ENCODE measurements around the gene BFAR. TPM values are rescaled to one million over a fixed set of nuclear protein-coding genes. Genes with fewer than 3 reads are reported as not detected.

Gene BFAR
- polyA plus RNA-seq, 1 of the 3 experiments (the other 2 are of a cell fraction) = 48.3 TPM

DNA sequence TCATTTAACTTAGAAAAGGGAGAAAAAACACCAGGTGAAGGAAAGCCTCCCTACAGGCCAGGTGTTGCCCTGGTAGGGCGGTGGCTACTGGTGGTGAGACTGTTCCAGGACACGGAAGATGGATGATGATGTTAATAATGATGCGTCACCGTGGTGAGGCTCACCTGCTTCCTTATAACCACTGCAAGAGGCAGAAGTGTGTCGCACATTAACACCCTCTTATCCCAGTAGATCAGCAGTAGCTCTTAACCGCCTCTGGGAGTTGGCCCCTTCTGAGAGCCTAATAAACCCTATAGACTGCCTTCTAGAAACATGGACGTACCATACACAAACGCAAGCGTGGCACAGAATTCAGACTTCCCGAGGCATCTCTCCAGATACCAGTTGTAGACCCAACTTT, 7.8 kb downstream of the BFAR start:
- ChIA-PET CTCF (no interaction called here), POLR2A (no interaction called here)
- Histone ChIP-seq H4K20me1 (ENCODE audit: insufficient read depth) (peaks cover 85% of the 10 kb centered on the region), H3K4me2 (no peak overlapping the region), H3K9me3 (no peaks in the 10 kb centered on the region), H3K27me3 (ENCODE audit: insufficient read depth) (no peaks in the 10 kb centered on the region), H3F3A (replicated peaks; ENCODE audit: insufficient read depth) (no peaks in the 10 kb centered on the region), H3K27ac (ENCODE audit: low read depth in 2 of 2, low read length in 1 of 2) (no peak overlapping the region), H3K4me1 (ENCODE audit: control insufficient read depth in 1 of 2, insufficient read depth in 2 of 2, low read depth in 1 of 2, low read length in 1 of 2) (no peaks in the 10 kb centered on the region), H3K36me3 (replicated peaks in 1 of 2; ENCODE audit: control insufficient read depth in 1 of 2, insufficient read depth in 2 of 2, low read length in 1 of 2) (peaks cover 19 to 56% of the 10 kb centered on the region in 2 experiments), H3K9ac (no peak overlapping the region), H2AFZ (ENCODE audit: low read depth) (no peak overlapping the region), H3K9me2 (no peaks in the 10 kb centered on the region), H3K79me2 (ENCODE audit: insufficient read depth) (peaks cover 100% of the 10 kb centered on the region), H3K4me3 (ENCODE audit: low read depth in 2 of 2, low read length in 1 of 2) (no peak overlapping the region)
- no peak for DNase-seq
- no peak for TF ChIP-seq SMC3 (IDR thresholded peaks at IDR 0.05; ENCODE audit: low read depth, low read length)
- 95% methylated on average over 10 of the region's 10 CpGs for WGBS (ENCODE audit: low lambda C conversion rate)

DNA sequence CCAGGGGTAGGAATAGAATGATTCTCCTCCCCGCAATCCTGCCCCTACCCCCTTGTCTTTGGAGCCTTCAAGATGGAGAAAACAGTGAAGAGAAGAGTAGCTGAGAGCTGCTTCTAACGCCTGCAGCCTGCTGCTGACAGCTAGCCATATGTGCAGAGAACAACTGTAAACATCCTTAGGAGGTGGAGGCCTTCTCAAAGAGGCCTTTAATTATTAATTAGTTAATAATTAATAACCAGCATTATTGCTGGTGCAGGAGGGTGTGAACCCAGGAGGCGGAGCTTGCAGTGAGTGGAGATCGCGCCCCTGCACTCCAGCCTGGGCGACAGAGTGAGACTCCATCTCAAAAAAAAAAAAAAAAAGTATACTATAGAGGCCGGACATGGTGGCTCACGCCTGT, 8.5 kb downstream of the BFAR start:
- no peak for DNase-seq
- 92% methylated on average over 8 of the region's 8 CpGs for WGBS (ENCODE audit: low lambda C conversion rate)
- Histone ChIP-seq H3K4me3 (ENCODE audit: low read depth in 2 of 2, low read length in 1 of 2) (no peak overlapping the region), H3K4me1 (ENCODE audit: control insufficient read depth in 1 of 2, insufficient read depth in 2 of 2, low read depth in 1 of 2, low read length in 1 of 2) (no peaks in the 10 kb centered on the region), H3K9me3 (no peaks in the 10 kb centered on the region), H3K79me2 (ENCODE audit: insufficient read depth) (peaks cover 100% of the 10 kb centered on the region), H3K9me2 (no peaks in the 10 kb centered on the region), H2AFZ (ENCODE audit: low read depth) (no peak overlapping the region), H3K36me3 (replicated peaks in 1 of 2; ENCODE audit: control insufficient read depth in 1 of 2, insufficient read depth in 2 of 2, low read length in 1 of 2) (peaks cover 19 to 63% of the 10 kb centered on the region in 2 experiments), H3F3A (replicated peaks; ENCODE audit: insufficient read depth) (no peaks in the 10 kb centered on the region), H3K27me3 (ENCODE audit: insufficient read depth) (no peaks in the 10 kb centered on the region), H4K20me1 (ENCODE audit: insufficient read depth) (peaks cover 78% of the 10 kb centered on the region), H3K27ac (ENCODE audit: low read depth in 2 of 2, low read length in 1 of 2) (no peak overlapping the region), H3K4me2 (no peak overlapping the region), H3K9ac (no peak overlapping the region)
- CTCF ChIA-PET = no interaction called here
- TF ChIP-seq SMC3 (IDR thresholded peaks at IDR 0.05; ENCODE audit: low read depth, low read length) (no peak), CHD2 (IDR thresholded peaks at IDR 0.05; ENCODE audit: low read length, partially characterized antibody) (no peak), RCOR1 (IDR thresholded peaks at IDR 0.05; ENCODE audit: low read length) (no peak), GABPA (IDR thresholded peaks at IDR 0.05; ENCODE audit: low read depth) (no peak)
- TF ChIP-seq, protein P1, sequence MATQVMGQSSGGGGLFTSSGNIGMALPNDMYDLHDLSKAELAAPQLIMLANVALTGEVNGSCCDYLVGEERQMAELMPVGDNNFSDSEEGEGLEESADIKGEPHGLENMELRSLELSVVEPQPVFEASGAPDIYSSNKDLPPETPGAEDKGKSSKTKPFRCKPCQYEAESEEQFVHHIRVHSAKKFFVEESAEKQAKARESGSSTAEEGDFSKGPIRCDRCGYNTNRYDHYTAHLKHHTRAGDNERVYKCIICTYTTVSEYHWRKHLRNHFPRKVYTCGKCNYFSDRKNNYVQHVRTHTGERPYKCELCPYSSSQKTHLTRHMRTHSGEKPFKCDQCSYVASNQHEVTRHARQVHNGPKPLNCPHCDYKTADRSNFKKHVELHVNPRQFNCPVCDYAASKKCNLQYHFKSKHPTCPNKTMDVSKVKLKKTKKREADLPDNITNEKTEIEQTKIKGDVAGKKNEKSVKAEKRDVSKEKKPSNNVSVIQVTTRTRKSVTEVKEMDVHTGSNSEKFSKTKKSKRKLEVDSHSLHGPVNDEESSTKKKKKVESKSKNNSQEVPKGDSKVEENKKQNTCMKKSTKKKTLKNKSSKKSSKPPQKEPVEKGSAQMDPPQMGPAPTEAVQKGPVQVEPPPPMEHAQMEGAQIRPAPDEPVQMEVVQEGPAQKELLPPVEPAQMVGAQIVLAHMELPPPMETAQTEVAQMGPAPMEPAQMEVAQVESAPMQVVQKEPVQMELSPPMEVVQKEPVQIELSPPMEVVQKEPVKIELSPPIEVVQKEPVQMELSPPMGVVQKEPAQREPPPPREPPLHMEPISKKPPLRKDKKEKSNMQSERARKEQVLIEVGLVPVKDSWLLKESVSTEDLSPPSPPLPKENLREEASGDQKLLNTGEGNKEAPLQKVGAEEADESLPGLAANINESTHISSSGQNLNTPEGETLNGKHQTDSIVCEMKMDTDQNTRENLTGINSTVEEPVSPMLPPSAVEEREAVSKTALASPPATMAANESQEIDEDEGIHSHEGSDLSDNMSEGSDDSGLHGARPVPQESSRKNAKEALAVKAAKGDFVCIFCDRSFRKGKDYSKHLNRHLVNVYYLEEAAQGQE (IDR thresholded peaks at IDR 0.05; ENCODE audit: low read depth, low read length) = no peak
- POLR2A ChIA-PET = no interaction called here

DNA sequence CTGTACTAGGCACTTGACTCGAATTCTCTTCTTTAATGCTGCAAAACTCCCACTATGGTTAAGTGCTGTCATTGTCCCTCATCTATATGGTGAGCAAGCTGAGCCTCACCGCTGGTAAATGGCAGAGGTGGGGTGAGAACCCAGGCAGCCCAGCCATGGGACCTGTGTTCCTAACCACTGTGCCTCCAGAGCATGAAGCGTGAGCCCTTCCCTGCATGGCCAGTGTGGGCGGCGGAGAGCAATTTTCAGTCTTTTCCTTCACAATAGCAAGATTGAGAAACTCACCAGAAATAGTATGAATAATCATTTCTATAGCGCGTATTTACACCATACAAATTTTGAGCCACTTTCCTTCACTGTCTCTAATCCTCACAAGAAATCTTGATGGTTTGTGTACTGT, 9.2 kb downstream of the BFAR start:
- Histone ChIP-seq H3K9ac (no peak overlapping the region), H3K79me2 (ENCODE audit: insufficient read depth) (peaks cover 99% of the 10 kb centered on the region)
- CTCF ChIA-PET = no interaction called here

More for the DNA sequence above, 9.2 kb downstream of the BFAR start:
- POLR2A ChIA-PET = no interaction called here
- Histone ChIP-seq H3K9me3 (no peaks in the 10 kb centered on the region), H3K27me3 (ENCODE audit: insufficient read depth) (no peaks in the 10 kb centered on the region), H3K36me3 (replicated peaks in 1 of 2; ENCODE audit: control insufficient read depth in 1 of 2, insufficient read depth in 2 of 2, low read length in 1 of 2) (peaks cover 19 to 66% of the 10 kb centered on the region in 2 experiments), H2AFZ (ENCODE audit: low read depth) (no peak overlapping the region), H3K4me2 (no peak overlapping the region), H3K27ac (ENCODE audit: low read depth in 2 of 2, low read length in 1 of 2) (no peak overlapping the region), H3K4me1 (ENCODE audit: control insufficient read depth in 1 of 2, insufficient read depth in 2 of 2, low read depth in 1 of 2, low read length in 1 of 2) (no peaks in the 10 kb centered on the region), H3K4me3 (ENCODE audit: low read depth in 2 of 2, low read length in 1 of 2) (no peak overlapping the region), H3F3A (replicated peaks; ENCODE audit: insufficient read depth) (peaks cover 2% of the 10 kb centered on the region), H4K20me1 (ENCODE audit: insufficient read depth) (peaks cover 71% of the 10 kb centered on the region), H3K9me2 (no peaks in the 10 kb centered on the region)
- DNase-seq = no peak
- TF ChIP-seq FOSL2 (IDR thresholded peaks at IDR 0.05; ENCODE audit: borderline replicate concordance, low read depth) (no peak), POLR2AphosphoS5 (IDR thresholded peaks at IDR 0.05; ENCODE audit: low read depth, low read length) (no peak), CHD2 (IDR thresholded peaks at IDR 0.05; ENCODE audit: low read length, partially characterized antibody) (no peak), RCOR1 (IDR thresholded peaks at IDR 0.05; ENCODE audit: low read length) (no peak), NFIC (IDR thresholded peaks at IDR 0.05; ENCODE audit: borderline replicate concordance) (no peak), GATA2 (CRISPR knock-in tag; IDR thresholded peaks at IDR 0.05) (no peak), RAD21 (IDR thresholded peaks at IDR 0.05; ENCODE audit: low read length) (no peak), JUND (IDR thresholded peaks at IDR 0.05) (no peak)
- TF ChIP-seq, protein P1 (IDR thresholded peaks at IDR 0.05; ENCODE audit: low read depth, low read length) = no peak
- WGBS (ENCODE audit: low lambda C conversion rate) = 96% methylated on average over 7 of the region's 7 CpGs
